Muscle layer of duodenum (tissue), 2 donors: ENCODE results near the gene C1orf56.

Source experiments
- H3K27ac ChIP-seq: one replicate; pipeline ENCODE4 v1.7.0; 2013; ENCODE audit warnings: mild to moderate bottlenecking, low read length
- H3K27me3 ChIP-seq: one replicate; pipeline ENCODE4 v1.7.0; 2013; ENCODE audit warnings: low read depth, mild to moderate bottlenecking, control low read depth, low read length
- H3K36me3 ChIP-seq, 2 donors: one replicate each; pipeline ENCODE4 v1.7.0; 2013; ENCODE audit warnings: low read length in 2 of 2, control low read depth in 1 of 2, mild to moderate bottlenecking in 1 of 2; ENCODE audit not compliant: insufficient read depth in 2 of 2, control insufficient read depth in 1 of 2
- H3K4me1 ChIP-seq, 2 donors: one replicate each; pipeline ENCODE4 v1.7.0; 2013; ENCODE audit warnings: low read length in 2 of 2, mild to moderate bottlenecking in 2 of 2, control low read depth in 1 of 2, moderate library complexity in 1 of 2; ENCODE audit not compliant: insufficient read depth in 2 of 2, control insufficient read depth in 1 of 2
- H3K4me3 ChIP-seq, 2 donors: one replicate each; pipeline ENCODE4 v1.7.0; 2013; ENCODE audit warnings: low read length in 2 of 2, low read depth in 1 of 2, mild to moderate bottlenecking in 1 of 2
- H3K9me3 ChIP-seq, 2 donors: one replicate each; pipeline ENCODE4 v1.7.0; 2013; ENCODE audit warnings: low read length in 2 of 2, control low read depth in 1 of 2, mild to moderate bottlenecking in 1 of 2; ENCODE audit not compliant: control insufficient read depth in 1 of 2
- donor health status: healthy.

The C1orf56 gene

DNA sequence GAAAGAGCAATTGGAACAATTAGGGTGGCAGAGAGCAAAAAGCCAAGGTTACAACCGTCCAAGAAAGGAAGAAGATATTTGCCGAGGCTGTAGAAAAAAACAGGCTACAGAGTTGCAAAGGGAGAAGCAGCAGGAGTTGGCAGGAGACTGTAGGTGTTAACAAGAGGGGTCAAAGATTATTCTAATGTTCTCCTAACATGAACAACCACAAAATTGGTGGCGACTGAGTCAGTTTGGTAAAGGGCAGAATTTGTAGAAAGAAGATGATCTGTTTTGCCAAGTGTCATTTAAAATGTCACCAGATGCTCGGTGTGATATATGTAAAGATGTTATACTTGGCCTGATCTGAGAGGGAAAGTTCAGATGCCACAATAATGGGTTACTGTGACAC is 39.7 kb upstream of the C1orf56 start:
- H3K9me3 ChIP-seq: no peaks in the 10 kb centered on the region
- H3K27ac ChIP-seq: peak overlapping the region; percentile 95
- peaks cover 0 to 7% of the 10 kb centered on the region in 2 donors for H3K36me3 ChIP-seq
- peaks cover 22 to 54% of the 10 kb centered on the region in 2 donors for H3K4me1 ChIP-seq
- H3K4me3 ChIP-seq: peak overlapping the region; percentile 78 to 88
- H3K27me3 ChIP-seq: no peaks in the 10 kb centered on the region

- H3K9me3 ChIP-seq: no peaks in the 10 kb centered on the region
- H3K36me3 ChIP-seq: peaks cover 0 to 7% of the 10 kb centered on the region in 2 donors
- H3K27me3 ChIP-seq: no peaks in the 10 kb centered on the region
- H3K4me1 ChIP-seq: peaks cover 24 to 51% of the 10 kb centered on the region in 2 donors
- peak within 1 kb of the TSS; percentile 95 for H3K27ac ChIP-seq
- H3K4me3 ChIP-seq: peak within 1 kb of the TSS; percentile 78 to 88
Measured at GRCh38 chr1:151008244-151009205, 39.0 kb upstream of the C1orf56 start, which contains the start of gene PRUNE1. Gene PRUNE1 (plus strand): TSS chr1:151008449. CDS start chr1:151008633, 184 bp downstream.

DNA sequence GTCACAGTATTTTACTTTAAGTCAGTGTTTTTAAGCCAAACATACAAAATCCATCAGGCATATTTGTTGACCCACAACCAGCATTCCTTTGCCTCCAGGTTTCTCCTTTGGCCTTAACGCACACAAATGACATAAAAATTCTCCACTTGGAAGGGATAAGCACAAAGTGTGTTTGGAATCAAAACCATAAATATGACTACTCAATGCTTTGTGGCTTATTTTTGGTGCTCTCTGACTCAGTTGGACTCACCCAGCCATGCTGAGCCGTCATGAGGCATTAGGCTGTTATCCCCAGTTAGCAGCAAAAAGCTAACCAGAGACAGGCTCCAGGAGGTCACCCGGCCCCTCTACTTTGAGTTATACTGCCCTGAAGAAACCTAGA is 38.4 kb upstream of the C1orf56 start:
- Histone ChIP-seq H3K4me3 (peak overlapping the region; percentile 78 to 88), H3K27ac (peak overlapping the region; percentile 95), H3K9me3 (no peaks in the 10 kb centered on the region), H3K36me3 (peaks cover 0 to 7% of the 10 kb centered on the region in 2 donors), H3K4me1 (peaks cover 27 to 48% of the 10 kb centered on the region in 2 donors), H3K27me3 (no peaks in the 10 kb centered on the region)

GRCh38 chr1:151009674-151010345 is 37.7 kb upstream of the C1orf56 start:
- Histone ChIP-seq H3K4me1 (peaks cover 27 to 45% of the 10 kb centered on the region in 2 donors), H3K27ac (peak overlapping the region; percentile 95), H3K9me3 (no peaks in the 10 kb centered on the region)

GRCh38 chr1:151010346-151010726 is 37.2 kb upstream of the C1orf56 start:
- H3K9me3 ChIP-seq: no peaks in the 10 kb centered on the region
- H3K27me3 ChIP-seq: no peaks in the 10 kb centered on the region
- no peak overlapping the region for H3K4me3 ChIP-seq
- no peak overlapping the region for H3K27ac ChIP-seq
- peaks cover 0 to 7% of the 10 kb centered on the region in 2 donors for H3K36me3 ChIP-seq
- peaks cover 27 to 39% of the 10 kb centered on the region in 2 donors for H3K4me1 ChIP-seq

More at GRCh38 chr1:151009674-151010345, 37.7 kb upstream of the C1orf56 start:
- H3K27me3 ChIP-seq: no peaks in the 10 kb centered on the region
- peak overlapping the region in 1 of 2 donors; percentile 78 for H3K4me3 ChIP-seq
- H3K36me3 ChIP-seq: peaks cover 0 to 7% of the 10 kb centered on the region in 2 donors

- Histone ChIP-seq H3K4me1 (peaks cover 24 to 38% of the 10 kb centered on the region in 2 donors), H3K9me3 (no peaks in the 10 kb centered on the region), H3K27me3 (no peaks in the 10 kb centered on the region), H3K27ac (peak overlapping the region; percentile 39), H3K4me3 (no peak overlapping the region), H3K36me3 (peaks cover 0 to 7% of the 10 kb centered on the region in 2 donors)
Measured at GRCh38 chr1:151011154-151011850, 36.2 kb upstream of the C1orf56 start.

- H3K27ac ChIP-seq: peak overlapping the region; percentile 28
- peaks cover 17 to 25% of the 10 kb centered on the region in 2 donors for H3K4me1 ChIP-seq
- no peak overlapping the region for H3K4me3 ChIP-seq
Measured at GRCh38 chr1:151012684-151013471, 34.7 kb upstream of the C1orf56 start.

DNA sequence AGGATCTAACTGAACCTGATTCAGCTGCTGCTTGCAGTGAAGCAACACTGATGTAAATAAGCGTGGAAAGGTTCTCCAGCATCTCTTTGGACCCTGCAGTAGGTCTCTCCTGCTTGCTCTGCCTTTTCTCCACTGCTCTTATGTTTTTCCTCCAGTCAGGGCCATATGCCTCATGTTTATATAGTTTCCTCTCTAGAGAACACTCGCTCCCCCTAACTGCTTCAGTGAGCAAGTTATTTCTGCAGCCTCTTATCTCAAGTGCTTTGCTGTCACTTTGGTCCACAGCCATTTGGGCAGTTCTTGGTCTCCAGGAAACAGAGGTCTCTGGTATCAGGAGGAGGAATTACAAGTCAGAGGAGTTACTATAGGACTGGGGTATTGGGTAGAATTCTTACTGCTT is 34.0 kb upstream of the C1orf56 start:
- Histone ChIP-seq H3K4me1 (peaks cover 15 to 25% of the 10 kb centered on the region in 2 donors), H3K9me3 (no peaks in the 10 kb centered on the region), H3K4me3 (no peak overlapping the region), H3K27ac (peak overlapping the region; percentile 28), H3K27me3 (no peaks in the 10 kb centered on the region), H3K36me3 (peaks cover 7 to 13% of the 10 kb centered on the region in 2 donors)

More at GRCh38 chr1:151012684-151013471, 34.7 kb upstream of the C1orf56 start:
- no peaks in the 10 kb centered on the region for H3K27me3 ChIP-seq
- H3K9me3 ChIP-seq: no peaks in the 10 kb centered on the region
- H3K36me3 ChIP-seq: peaks cover 2 to 10% of the 10 kb centered on the region in 2 donors

GRCh38 chr1:151024540-151025146 is 22.9 kb upstream of the C1orf56 start:
- no peak overlapping the region for H3K27ac ChIP-seq
- H3K36me3 ChIP-seq: peaks cover 11 to 35% of the 10 kb centered on the region in 2 donors

GRCh38 chr1:151026460-151026859 is 21.1 kb upstream of the C1orf56 start:
- Histone ChIP-seq H3K4me3 (no peak overlapping the region), H3K27ac (no peak overlapping the region), H3K36me3 (peaks cover 20 to 53% of the 10 kb centered on the region in 2 donors)

More at GRCh38 chr1:151024540-151025146, 22.9 kb upstream of the C1orf56 start:
- peaks cover 0 to 7% of the 10 kb centered on the region in 2 donors for H3K4me1 ChIP-seq
- no peak overlapping the region for H3K4me3 ChIP-seq
- no peaks in the 10 kb centered on the region for H3K9me3 ChIP-seq
- H3K27me3 ChIP-seq: no peaks in the 10 kb centered on the region

More at GRCh38 chr1:151026460-151026859, 21.1 kb upstream of the C1orf56 start:
- no peaks in the 10 kb centered on the region for H3K27me3 ChIP-seq
- H3K9me3 ChIP-seq: no peaks in the 10 kb centered on the region
- H3K4me1 ChIP-seq: peaks cover 0 to 7% of the 10 kb centered on the region in 2 donors
